Subcutaneous adipose tissue (tissue), 4 donors: Measurements from ENCODE around the gene ARL3. TPM values are rescaled to one million over a fixed set of nuclear protein-coding genes. Genes with fewer than 3 reads are reported as not detected.

ENCODE experiments used
- CTCF ChIP-seq: fragments of 450-650 bp; IDR thresholded peaks from one replicate; pipeline ENCODE4 v1.5.1; 2016; ENCODE audit warnings: low read depth, mild to moderate bottlenecking, control low read depth, antibody characterized with exemption, moderate library complexity
- total RNA-seq, 4 donors: library from RNA; depleted of rRNA; stranded (reverse); fragments of >200 nt; gene quantifications; one replicate each; pipeline ENCODE4 v1.1.0, GENCODE V29; 2016

The ARL3 gene
- total RNA-seq, 4 donors from 2014 or later: 3.7 to 6.5 (median 5.7) TPM

- no peak for TF ChIP-seq CTCF
Observed at GRCh38 chr10:102691285-102692066, 22.7 kb downstream of the ARL3 start.

- no peak for TF ChIP-seq CTCF
Observed at GRCh38 chr10:102683736-102684135, 30.5 kb downstream of the ARL3 start.

- no peak for TF ChIP-seq CTCF
Observed at GRCh38 chr10:102682981-102683380, 31.2 kb downstream of the ARL3 start.

GRCh38 chr10:102682416-102682815 is 31.8 kb downstream of the ARL3 start:
- TF ChIP-seq CTCF: no peak

GRCh38 chr10:102681696-102682095 is 32.5 kb downstream of the ARL3 start:
- TF ChIP-seq CTCF: no peak

- no peak for TF ChIP-seq CTCF
Observed at GRCh38 chr10:102679596-102679995, 34.6 kb downstream of the ARL3 start.

- no peak for TF ChIP-seq CTCF
Observed at GRCh38 chr10:102678842-102679289, 35.3 kb downstream of the ARL3 start.
